ENCODE results near the gene ABCE1.

DNA sequence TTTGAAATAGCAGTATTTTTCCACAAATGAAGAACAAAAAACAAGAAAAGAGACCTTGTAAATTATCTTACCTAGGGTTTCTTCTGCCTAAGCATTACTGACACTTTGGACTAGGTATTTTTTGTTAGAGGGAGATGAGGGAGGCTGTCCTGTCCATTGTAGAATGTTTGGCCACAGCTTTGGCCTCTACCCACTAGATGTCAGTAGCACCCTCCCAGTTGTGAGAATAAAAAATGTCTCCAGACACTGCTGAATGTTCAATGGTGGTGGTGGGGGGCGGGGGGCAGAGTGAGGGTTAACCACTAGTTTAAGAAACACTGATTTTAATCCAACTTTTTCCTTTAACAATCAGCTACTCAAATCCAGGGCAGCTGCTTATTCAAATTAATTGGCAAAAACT is 56.5 kb downstream of the ABCE1 start:
- TF ChIP-seq POLR2AphosphoS5 (IDR thresholded peaks at IDR 0.05): no peak
- TF ChIP-seq, protein P1, sequence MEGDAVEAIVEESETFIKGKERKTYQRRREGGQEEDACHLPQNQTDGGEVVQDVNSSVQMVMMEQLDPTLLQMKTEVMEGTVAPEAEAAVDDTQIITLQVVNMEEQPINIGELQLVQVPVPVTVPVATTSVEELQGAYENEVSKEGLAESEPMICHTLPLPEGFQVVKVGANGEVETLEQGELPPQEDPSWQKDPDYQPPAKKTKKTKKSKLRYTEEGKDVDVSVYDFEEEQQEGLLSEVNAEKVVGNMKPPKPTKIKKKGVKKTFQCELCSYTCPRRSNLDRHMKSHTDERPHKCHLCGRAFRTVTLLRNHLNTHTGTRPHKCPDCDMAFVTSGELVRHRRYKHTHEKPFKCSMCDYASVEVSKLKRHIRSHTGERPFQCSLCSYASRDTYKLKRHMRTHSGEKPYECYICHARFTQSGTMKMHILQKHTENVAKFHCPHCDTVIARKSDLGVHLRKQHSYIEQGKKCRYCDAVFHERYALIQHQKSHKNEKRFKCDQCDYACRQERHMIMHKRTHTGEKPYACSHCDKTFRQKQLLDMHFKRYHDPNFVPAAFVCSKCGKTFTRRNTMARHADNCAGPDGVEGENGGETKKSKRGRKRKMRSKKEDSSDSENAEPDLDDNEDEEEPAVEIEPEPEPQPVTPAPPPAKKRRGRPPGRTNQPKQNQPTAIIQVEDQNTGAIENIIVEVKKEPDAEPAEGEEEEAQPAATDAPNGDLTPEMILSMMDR (IDR thresholded peaks at IDR 0.05): peak in 1 of 4 experiments; percentile 48
